Urothelium cell line (cell line): ENCODE results near the gene TRIM40.

Experiments
- DNase-seq: peaks from one replicate; pipeline ENCODE4 v3.0.0; 2011; ENCODE audit warnings: low spot score, mixed read lengths
- FAIRE-seq: peaks from 2 replicates; lab custom pipeline; 2011; peaks lifted over from hg19 to GRCh38; lab: Jason Lieb, UNC

Gene TRIM40, protein sequence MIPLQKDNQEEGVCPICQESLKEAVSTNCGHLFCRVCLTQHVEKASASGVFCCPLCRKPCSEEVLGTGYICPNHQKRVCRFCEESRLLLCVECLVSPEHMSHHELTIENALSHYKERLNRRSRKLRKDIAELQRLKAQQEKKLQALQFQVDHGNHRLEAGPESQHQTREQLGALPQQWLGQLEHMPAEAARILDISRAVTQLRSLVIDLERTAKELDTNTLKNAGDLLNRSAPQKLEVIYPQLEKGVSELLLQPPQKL

DNA sequence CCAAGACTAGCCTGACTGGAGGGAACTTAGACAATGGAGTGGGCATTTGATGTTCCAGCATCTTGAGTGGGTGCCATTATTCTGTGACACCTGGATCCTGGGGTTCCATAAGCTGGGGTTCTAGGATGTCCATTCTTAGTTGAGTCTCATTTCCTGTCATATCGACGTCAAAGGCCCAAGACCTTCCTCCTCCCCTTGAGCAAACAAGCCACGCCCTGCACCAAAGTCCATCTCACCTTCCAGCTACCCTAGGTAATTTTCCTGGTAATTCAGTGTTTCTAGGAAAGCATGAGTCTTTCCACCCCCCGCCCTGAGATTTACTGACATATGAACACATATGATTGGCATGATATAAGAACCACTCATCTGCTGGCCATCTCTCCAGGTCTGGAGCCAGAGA is at the start of gene TRIM40:
Gene TRIM40, plus strand, starts transcription at position 384 of the 400 bp plus-strand sequence. CDS start 897 bp downstream, outside the sequence.
- DNase-seq (no peak), FAIRE-seq (no peak)

DNA sequence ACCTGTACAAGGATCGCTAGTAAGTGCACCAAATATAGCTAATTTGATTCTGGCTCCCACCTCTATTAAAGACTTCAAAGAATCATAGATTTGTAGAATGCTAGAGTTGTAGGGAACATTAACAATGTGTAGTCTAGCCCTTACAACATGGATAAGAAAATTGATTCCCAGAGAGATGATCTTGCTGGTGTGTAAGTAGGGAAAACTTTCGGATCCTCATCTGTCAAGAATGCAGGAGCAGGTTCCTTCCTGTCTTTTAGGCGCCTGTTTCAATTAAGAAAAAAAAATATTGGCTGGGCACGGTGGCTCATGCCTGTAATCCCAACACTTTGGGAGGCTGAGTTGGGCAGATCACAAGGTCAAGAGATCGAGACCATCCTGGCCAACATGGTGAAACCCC is 48.1 kb upstream of the TRIM40 start:
- no peak for FAIRE-seq
- DNase-seq: no peak

DNA sequence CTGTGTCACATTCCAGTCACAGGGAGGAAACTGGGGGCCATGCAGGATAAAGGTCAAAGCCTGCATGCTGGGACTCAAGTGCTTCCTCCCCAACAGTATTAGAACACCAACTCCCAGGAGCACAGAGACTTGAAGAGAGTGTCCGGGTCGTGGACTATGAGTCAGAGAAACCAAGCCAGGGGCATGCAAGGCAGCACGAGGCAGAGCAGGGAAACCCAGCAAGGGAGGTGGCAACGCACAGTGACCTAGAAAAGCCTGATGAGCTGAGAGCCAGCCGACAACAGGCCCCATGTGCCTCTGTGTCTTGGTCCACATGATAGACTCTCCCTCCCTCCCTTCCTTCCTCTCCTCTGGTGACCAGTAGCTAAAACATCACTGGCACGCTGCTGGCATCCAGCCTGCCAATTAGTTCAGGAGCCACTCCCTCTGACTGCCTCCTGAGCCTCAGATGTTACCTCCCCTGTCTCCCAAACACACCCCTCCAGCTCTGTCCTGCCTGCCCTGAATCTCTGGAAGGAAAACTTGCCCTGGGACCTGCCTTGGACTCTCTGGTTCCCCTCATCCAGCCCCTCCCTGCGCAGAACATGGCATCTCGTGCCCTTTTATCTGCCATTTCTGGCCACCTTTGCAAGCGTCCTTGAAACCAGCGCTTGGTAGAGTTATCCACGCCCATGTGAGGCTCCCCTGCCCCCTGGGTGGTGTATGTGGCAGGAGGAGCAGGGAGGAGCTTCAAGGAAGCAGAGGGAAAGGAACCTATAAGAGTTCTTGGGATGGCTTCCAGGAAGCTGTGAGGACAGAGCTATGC is 44.2 kb upstream of the TRIM40 start:
- FAIRE-seq: no peak
- DNase-seq: peak; percentile 40

DNA sequence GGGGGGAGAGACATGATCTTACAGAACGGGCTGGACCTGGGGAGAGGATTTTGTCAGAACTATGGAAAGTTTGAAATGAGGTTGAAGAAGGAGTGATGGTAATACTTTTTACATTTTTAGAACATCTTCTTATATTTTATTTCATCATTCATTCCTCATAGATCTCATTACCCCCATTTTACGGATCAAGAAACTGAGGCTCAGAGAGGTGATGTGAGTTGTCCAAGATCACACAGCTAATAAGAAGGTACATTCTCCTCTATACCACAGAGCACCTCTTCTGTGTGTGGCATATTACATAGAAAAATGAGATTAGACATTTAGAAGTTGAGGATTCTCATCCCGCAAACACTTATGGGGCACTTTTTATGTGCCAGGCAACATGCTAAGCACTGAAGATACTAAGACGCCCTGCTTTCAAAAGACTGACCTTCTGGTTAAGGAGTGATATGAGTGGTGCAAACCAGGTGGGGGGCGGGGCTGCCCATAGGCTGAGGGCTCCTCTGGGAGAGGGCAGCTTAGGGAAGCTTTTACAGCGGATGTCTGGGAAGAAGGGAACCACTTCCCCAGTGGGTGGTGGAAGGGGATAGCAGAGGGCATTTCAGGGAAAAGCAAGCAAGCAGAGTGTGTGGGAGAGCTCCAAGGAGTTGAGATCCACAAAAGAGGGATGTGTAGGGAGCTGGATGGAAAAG is 42.9 kb upstream of the TRIM40 start:
- FAIRE-seq: no peak

DNA sequence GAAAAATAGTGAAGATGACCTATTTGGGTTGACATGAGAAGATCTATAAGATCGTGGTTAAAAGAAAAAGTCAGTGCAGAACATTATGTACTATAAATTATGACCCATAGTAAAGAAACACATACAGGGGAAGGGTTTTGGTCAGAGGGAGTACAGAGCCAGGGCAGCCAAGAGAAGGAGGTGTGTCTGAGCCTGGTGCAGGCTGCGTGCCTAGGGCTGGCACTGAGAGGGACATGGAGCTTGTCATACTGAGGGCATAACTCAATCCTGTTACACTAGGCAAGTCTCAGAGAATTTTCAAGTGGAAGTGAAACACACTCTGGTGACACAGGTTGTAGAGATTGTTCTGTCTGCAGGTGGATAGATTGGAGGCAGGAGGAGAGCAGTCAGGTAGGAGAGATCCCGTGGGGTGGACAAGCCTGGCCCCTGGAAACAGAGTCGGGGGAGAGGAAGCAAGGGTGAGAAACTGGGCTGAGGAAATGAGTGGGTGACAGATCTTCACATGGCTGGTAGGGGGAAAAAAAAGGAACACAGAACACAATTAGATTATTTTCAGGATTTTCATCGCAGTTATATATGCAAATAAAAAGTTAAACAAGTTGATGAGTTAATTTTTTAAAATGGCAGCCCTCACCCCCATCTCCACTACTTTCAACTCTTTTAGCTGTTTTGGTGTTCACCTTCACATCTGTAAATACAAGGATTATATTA is 41.8 kb upstream of the TRIM40 start:
- DNase-seq (no peak), FAIRE-seq (no peak)

More for the DNA sequence above, 42.9 kb upstream of the TRIM40 start:
- DNase-seq: no peak

DNA sequence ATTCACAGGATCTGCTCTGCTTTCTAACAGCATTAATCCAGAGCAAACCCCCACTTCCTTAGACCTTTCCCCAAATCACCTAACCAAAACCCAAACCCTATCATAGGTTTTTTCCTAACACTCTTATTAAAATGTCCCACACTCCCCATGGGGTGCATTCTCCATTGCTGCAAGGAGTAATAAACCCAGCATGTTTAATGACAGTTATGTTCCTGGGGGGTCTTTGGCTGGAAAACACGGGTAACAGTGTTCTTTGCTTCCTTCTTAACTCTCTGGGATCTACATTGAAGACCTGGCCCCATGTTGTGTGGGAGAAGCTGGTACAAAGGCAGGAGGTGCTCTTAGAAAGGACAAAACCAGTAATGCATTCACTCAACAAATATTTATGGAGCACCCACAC is 39.1 kb upstream of the TRIM40 start:
- no peak for FAIRE-seq
- no peak for DNase-seq

DNA sequence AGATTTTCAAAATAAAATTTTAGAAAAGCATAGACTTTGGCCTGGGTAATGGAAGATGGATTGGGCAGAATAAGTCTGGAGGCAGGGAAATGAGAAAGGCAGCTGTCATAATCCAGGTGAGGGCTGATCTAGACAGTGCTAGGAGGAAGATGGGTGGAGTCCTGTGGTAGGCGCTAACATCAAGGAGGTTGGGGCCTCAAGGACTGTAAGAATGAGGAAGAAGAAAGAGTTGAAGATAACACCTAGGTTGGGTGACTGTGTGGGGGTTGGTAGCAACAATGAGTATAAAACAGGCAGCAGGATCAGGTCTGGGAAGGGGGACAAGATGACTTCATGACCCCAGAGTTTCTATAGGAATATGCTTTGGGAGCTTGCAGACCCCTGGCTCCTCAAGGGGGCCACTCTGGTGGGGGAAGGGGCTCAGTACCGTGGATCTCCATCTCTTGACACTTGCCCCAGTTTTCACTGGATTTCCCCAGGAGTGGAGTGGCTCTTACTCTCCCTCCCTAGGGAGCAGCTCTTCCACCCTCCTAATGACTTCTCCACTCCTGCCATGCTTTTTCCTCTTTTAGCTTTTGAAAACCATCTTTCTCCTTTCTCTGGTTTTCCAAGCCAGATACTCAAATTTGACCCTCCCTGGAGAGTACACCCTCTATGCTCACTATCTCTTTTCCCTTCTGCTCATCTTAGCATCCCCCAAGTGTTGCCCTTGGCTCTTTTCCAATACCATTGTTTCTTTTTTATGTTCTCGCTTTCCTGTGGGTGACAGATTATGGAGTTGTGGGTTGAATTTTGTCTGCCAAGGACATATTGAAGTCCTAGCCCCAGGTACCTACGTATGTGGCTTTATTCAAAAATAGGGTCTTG is 37.8 kb upstream of the TRIM40 start:
- FAIRE-seq (no peak), DNase-seq (no peak)

DNA sequence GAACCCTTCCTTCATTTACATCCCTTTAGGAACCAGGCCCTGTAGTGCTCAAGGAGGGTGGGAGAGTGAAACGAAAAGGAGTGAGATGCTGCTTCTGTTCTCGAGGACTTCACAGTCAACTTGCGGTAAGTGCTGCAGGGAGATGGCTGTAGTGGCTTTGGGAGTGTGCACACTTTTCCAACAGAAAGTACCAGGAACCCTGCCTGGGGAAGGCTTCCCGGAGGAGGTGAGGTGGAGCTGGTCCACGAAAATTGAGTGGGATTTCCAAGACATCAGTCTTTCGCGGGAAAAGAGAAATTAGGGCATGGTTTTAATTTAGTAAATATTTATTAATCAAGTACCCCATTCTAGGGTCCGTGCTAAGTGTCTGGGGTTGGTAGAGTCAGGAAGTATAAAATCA is 35.8 kb upstream of the TRIM40 start:
- DNase-seq: no peak
- no peak for FAIRE-seq

DNA sequence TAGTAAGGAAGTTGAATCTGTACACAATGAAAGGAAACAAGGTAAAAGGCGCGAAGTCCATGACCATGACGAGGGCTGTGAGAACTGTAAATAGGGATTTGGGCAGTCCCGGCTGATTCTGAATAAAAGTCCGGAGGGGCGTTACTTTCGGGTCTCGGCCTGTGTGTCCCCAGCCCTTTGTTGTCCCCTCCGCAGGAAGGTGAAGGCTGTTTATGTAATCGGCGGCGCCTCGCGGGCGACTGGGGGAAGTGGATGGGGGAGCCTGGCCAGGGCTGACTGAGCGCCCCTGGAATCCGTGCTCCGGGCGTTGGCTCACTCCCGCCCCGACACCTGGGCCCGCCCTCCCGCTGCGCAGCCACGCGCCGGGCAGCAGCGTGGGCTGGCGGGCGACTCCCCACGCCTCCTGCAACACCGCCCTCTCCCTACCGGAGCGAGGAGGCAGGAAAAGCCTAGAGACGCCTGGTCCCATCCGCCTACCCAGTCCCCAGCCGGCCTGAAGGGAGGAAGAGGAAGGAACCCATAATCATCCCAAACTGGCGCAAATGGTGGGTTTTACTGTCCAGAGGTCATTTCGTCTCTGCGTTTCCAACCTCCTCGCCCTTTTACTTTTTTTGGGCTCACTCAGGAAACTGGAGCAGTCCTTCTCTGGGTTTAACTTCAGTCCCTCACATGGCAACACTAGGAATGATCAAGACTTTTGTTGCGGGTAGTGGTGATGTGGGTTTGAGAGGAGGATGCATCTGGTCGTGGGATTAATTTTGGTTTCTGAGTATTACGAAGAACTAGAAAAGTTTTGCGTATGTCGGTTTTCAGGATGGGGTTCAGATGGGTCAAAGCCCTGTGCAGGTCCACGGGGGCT is 35.1 kb upstream of the TRIM40 start:
- FAIRE-seq: no peak
- DNase-seq: no peak

DNA sequence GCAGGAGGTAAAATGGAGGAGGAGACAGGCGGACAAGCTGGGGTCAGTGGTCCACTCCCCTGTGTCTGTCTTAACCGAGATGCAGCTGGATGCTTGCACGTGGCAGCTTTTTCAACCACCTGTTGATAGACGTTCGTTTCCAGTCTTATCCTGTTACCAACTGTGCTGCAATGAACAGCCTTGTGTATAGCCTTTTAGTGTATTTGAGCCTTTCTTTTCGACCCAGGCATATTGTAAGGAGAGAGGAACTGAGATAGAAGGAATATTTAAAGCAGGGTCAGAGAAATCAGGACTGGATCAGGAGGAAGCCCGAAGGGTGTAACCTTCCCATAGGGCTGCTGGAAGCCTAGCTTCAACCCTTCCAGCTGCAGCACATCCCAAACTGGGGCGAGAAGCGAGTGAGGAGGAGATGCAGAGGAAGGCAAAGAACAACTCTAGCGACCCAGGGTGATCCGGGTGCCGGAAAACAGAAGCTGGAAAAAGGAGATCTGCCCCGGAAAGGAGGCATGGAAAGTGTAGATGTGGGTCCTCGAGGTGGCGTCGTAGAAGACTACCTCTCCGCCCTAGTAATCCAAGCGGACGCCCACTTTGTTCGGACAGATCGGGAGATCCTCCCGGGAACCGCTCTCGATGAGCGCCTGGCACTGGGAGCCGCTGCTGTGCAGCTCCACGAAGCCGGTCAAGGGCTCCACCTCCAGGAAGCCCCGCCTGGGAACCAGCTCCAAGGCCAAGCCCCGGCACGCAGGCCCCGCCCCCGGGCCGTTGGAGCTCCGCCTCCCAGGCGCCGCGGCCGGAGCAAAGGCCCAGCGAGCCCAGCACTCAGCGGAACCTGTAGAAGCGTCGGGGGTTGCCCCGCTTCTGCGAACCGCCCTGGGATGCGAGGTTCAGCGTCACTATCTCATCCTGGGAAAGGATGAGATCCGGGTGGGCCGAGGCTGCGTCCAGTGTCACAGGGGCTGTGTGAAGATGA is 34.2 kb upstream of the TRIM40 start:
- FAIRE-seq (no peak), DNase-seq (peak; percentile 86)

DNA sequence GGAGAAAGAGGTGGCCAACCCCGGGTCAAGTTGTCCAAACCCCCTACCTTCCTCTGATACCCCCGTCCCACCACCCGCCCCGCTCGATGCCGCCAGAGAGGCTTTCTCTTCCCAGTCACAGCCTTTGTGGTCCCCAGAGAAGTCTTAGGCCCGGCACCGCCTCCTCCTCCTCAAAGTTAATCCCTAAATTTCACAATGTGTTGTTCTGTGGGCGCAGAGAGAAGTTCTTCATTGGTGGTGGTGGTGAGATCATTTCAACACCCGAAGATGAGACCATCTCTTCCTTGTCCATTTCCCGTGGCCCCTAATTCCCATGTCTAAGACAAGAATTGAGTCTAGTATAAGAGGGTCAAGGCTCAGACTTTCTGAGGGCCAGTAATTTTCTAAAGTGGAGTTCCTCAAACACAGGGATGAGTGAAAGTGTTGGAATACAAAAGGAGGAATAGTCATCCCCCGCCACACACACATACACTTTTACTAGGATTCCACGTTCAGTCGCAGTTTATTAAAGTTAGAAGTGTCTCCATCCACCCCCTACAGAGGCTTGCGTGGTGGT is 33.4 kb upstream of the TRIM40 start:
- no peak for FAIRE-seq
- no peak for DNase-seq

DNA sequence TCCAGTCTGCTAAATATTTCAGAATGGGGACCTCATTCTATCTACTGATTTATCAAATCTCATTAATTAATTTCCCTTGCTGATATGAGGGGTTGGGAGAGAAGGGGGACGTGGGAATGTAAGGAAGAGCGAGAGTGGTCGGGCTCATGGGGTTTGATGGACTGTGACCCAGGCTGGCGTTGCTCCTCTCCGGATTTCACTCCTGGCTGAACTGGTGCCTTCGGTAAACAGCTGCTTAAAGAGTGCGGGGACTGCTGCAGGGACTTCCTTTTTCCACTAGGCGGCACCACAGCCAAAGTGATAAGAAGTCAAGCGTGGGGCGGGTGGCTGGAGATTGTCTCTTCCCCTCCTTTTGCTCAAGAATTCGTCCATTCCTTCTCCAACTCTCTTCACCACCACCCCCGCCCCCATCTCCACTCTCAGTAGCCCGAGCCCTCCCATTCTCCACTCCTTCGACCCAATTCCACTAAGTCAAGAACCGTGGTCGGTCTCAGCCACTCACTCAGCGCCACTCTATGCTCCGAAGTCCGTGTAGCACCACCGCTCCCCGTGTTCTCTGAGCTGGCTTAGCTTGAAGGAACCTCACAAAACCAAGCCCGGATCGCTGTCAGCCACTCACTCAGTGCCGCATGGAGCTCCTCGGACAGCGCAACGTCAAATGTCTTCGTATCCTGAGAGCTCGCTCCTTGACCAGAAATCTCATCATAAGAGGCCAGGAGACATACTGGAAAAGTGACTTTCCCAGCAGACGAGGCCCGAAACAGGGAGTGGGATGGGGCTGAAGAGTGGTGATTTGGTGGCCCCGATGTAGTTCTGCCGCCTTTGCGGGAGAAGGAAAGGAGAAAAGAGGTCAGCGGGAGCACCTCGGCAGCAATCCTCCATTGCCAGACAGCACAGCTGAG is 32.7 kb upstream of the TRIM40 start:
- no peak for FAIRE-seq
- DNase-seq: peak; percentile 87

DNA sequence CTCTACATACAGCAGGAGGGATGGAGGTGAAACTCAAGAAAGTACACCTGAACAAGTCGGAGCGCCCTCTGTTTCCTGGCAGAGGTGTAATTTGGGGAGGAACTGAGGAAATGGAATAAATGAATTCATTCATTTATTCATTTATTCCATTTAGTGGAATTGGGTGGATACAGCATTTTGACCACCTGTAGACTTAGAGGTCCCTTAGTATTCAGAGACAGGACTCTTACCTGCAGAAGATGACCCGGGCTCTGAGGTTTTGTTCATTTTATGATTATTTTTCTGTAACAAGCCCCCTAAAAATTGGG is 32.1 kb upstream of the TRIM40 start:
- DNase-seq (no peak), FAIRE-seq (no peak)

DNA sequence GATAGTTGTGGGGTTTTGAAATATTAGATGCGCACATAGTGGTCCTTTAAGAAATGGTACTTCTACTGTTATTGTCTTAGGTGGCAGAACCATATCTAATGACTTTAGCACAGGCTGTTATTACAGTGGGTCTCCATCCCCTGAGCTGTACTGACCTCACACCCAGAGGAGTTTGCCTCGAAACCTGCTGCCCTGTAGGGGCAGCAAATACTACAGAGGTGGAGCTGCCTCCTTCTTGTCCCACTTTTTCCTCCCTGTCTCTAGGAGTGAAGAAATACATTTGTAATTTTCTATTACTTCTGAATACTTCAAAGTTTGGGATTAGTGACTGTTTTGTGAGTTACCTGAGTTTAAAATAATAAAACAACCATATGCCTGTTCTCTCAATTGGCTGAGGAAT is 31.3 kb upstream of the TRIM40 start:
- FAIRE-seq: no peak

DNA sequence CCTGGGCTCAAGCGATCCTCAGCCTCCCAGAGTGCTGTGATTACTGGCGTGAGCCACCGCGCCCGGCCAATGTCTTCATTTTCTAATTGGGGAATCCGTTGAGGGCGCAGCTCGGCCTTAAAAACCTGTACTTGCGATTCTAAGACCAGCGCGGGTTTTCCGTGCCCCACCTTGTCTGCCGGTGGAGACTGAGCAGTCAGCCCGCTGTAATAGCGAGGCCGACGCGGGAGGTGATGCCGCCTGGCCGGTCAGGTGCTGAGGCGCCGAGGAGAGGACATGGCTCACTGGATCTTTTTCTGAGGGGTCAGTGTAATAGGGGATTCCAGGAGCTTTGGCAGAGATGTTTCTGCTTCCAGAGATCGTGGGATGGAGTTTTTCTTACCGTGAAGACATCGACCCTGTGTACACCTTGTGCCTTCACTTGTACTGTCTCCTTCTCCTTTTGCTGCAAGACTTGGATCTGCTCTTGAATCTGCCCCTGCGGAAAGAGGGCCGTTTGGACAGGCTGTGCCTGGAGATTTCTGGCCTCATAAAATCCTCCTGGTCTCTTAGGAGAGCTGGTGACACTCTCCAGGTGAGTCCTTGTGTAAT is 24.6 kb upstream of the TRIM40 start:
- DNase-seq: no peak
- no peak for FAIRE-seq

More for the DNA sequence above, 31.3 kb upstream of the TRIM40 start:
- no peak for DNase-seq

DNA sequence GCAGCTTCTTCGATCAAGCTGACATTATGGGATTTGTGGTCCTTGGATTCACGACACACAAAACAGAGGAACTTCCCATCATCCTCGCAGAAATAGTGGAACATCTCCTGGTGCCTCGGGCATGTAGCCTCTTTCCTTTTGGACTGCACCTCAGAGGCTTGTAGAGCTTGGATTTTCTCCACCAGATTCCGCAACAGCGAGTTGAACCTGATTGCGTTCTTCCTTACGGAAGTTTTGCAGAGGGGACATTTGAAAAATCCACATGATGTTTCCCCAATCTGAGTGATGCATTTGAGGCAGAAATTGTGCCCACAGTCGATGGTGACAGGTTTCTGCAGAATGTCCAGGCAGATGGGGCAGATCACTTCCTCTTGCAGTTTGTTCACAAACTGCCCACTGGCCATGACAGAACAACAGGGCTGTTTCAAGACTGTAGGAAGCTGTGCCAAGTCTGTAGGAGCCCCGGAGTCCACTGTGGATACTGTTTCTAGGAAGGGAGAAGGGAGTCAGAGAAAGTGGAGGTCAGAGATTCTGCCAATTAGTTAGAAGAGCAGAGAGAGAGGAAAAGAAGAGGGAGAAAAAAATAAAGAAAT is 23.4 kb upstream of the TRIM40 start:
- DNase-seq (no peak), FAIRE-seq (no peak)
